HUES6 (cell line): ENCODE data around the gene TMTC2.

Experiments used
- H3K27ac ChIP-seq: 2 replicates; pipeline ENCODE4 v1.7.0; 2013; ENCODE audit warnings: low read depth, mild to moderate bottlenecking, low read length, inconsistent platforms
- H3K27me3 ChIP-seq: 2 replicates; pipeline ENCODE4 v1.6.1; 2013; ENCODE audit warnings: low read length; ENCODE audit not compliant: control insufficient read depth, insufficient read depth
- H3K36me3 ChIP-seq: 2 replicates; pipeline ENCODE4 v1.6.1; 2013; ENCODE audit warnings: low read length; ENCODE audit not compliant: control insufficient read depth, insufficient read depth
- H3K4me1 ChIP-seq: 2 replicates; pipeline ENCODE4 v1.6.1; 2013; ENCODE audit warnings: low read length; ENCODE audit not compliant: control insufficient read depth, insufficient read depth
- H3K4me3 ChIP-seq: 2 replicates; pipeline ENCODE4 v1.5.1; 2013; ENCODE audit warnings: low read depth, low read length
- H3K9ac ChIP-seq: one replicate; pipeline ENCODE4 v1.6.1; 2013; ENCODE audit warnings: mild to moderate bottlenecking, low read length
- H3K9me3 ChIP-seq: 2 replicates; pipeline ENCODE4 v1.6.1; 2013; ENCODE audit warnings: low read depth, low read length; ENCODE audit not compliant: control insufficient read depth, insufficient read depth

Gene TMTC2

GRCh38 chr12:83015390-83016217 is 328.9 kb downstream of the TMTC2 start:
- Histone ChIP-seq H3K27me3 (no peaks in the 10 kb centered on the region), H3K9me3 (peaks cover 7% of the 10 kb centered on the region), H3K9ac (no peak overlapping the region), H3K36me3 (0 out of 2 replicates have a peak, but pooled peaks cover 4% of the 10 kb centered on the region), H3K27ac (no peak overlapping the region), H3K4me1 (0 out of 2 replicates have a peak, but pooled peaks cover 3% of the 10 kb centered on the region), H3K4me3 (no peak overlapping the region)

- H3K27me3 ChIP-seq: no peaks in the 10 kb centered on the region
- H3K4me3 ChIP-seq: no peak overlapping the region
- 0 out of 2 replicates have a peak, but pooled peaks cover 1% of the 10 kb centered on the region for H3K36me3 ChIP-seq
- H3K4me1 ChIP-seq: 0 out of 2 replicates have a peak, but pooled peaks cover 3% of the 10 kb centered on the region
- no peak overlapping the region for H3K9ac ChIP-seq
- peaks cover 2% of the 10 kb centered on the region for H3K9me3 ChIP-seq
- H3K27ac ChIP-seq: no peak overlapping the region
Measured at GRCh38 chr12:83016218-83016835, 329.6 kb downstream of the TMTC2 start.

DNA sequence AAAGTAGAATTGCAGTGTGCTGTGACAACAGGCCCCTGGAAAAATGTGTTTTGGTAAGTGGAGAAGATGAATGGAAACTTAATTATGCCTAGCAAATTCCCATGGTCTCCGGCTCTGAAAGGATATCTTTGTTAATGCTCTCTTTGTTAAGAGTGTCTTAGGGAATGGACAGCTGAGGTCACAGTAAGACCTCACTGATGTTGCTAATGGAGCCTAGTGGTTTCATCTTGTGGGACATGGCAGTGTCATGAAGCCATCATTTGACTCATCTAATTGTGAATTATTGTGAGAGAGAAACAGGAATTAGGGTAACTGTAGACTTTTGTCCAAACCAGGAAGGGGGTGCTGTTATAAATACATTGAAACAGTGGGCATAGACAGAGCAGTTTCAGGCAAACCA is 330.3 kb downstream of the TMTC2 start:
- Histone ChIP-seq H3K9me3 (no peaks in the 10 kb centered on the region), H3K36me3 (no peaks in the 10 kb centered on the region), H3K9ac (no peak overlapping the region), H3K4me1 (0 out of 2 replicates have a peak, but pooled peaks cover 3% of the 10 kb centered on the region), H3K4me3 (no peak overlapping the region), H3K27me3 (no peaks in the 10 kb centered on the region), H3K27ac (no peak overlapping the region)

DNA sequence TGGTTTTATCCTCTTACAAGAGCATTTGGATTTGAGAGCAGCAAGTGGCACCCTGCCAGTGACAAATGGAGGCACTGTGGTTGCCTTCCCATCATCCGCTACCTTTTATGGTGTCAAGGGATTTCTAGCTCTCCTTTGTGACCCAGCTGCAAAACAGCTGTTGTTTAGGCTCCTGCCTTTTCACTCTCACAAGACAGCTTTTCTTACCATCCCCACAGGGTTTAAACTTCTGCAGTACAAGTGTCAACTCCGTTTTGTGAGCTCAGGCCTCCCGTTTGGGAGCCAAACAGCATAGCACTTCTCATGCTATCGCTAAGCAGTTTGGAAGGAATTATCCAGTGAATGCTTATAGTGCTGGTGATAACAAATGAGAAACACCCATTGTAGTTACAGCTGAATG is 331.4 kb downstream of the TMTC2 start:
- no peaks in the 10 kb centered on the region for H3K9me3 ChIP-seq
- H3K9ac ChIP-seq: no peak overlapping the region
- no peaks in the 10 kb centered on the region for H3K36me3 ChIP-seq
- no peak overlapping the region for H3K27ac ChIP-seq
- H3K4me1 ChIP-seq: 0 out of 2 replicates have a peak, but pooled peaks cover 3% of the 10 kb centered on the region
- no peak overlapping the region for H3K4me3 ChIP-seq
- no peaks in the 10 kb centered on the region for H3K27me3 ChIP-seq

DNA sequence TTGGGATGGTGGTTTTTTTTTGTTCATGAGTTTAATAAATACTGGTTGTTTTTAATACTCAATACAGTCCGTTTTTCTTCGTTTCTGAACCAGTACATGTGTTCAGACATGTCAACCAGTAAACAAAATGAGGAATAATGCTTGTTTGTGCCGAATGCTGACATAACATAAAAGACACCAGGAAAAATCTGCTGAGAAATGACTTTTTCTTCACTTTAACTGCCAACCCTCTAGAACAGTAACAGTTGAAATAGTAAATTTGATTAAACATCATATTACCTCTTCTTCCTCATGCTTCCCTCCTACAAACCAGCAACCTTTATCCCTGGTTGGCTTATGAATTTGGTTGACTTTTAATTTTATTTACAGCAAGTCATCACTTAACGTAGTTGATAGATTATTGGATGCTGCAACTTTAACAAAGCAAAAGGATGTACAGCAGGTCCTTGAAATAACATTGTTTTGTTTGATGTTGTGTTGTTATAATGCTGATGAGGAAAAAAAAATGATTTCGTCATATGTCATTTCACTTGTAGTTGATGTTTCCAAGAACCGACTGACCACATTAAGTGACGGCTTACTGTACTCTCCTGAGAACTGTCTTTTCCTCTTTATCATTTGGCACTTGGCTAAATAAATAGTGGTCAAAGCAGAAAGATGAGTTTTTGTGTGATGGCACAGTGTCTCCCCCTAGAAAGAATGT is 340.5 kb downstream of the TMTC2 start:
- no peak overlapping the region for H3K4me3 ChIP-seq
- no peaks in the 10 kb centered on the region for H3K4me1 ChIP-seq
- H3K27me3 ChIP-seq: no peaks in the 10 kb centered on the region
- H3K36me3 ChIP-seq: no peaks in the 10 kb centered on the region
- H3K9ac ChIP-seq: no peak overlapping the region
- H3K9me3 ChIP-seq: no peaks in the 10 kb centered on the region
- H3K27ac ChIP-seq: no peak overlapping the region

DNA sequence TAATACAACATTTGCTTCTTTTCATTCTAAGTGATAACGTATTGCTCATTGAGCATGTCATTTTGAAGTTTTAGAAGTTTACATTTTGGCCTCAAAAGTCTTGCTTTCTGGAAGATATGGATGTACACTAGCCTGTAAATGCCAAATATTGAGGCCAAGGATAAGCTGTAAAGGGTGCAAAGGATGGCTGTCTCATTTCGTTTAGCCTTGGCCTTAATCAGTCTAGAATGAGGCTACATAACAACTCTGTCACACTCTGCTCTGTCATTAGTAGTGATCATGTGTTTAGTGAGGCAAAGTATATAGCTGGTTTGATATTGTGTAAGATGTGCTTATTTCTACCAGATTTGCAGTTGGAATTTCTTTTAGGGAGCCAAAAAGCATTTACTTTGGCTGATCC is 344.5 kb downstream of the TMTC2 start:
- no peak overlapping the region for H3K27ac ChIP-seq
- H3K4me3 ChIP-seq: no peak overlapping the region
- no peak overlapping the region for H3K9ac ChIP-seq
- H3K27me3 ChIP-seq: no peaks in the 10 kb centered on the region
- H3K9me3 ChIP-seq: no peaks in the 10 kb centered on the region
- no peaks in the 10 kb centered on the region for H3K36me3 ChIP-seq
- no peaks in the 10 kb centered on the region for H3K4me1 ChIP-seq

- no peaks in the 10 kb centered on the region for H3K36me3 ChIP-seq
- no peak overlapping the region for H3K9ac ChIP-seq
- no peak overlapping the region for H3K27ac ChIP-seq
- H3K9me3 ChIP-seq: no peaks in the 10 kb centered on the region
- no peak overlapping the region for H3K4me3 ChIP-seq
- 0 out of 2 replicates have a peak, but pooled peaks cover under 1% of the 10 kb centered on the region for H3K4me1 ChIP-seq
- H3K27me3 ChIP-seq: no peaks in the 10 kb centered on the region
Measured at GRCh38 chr12:83036847-83037246, 350.1 kb downstream of the TMTC2 start.

DNA sequence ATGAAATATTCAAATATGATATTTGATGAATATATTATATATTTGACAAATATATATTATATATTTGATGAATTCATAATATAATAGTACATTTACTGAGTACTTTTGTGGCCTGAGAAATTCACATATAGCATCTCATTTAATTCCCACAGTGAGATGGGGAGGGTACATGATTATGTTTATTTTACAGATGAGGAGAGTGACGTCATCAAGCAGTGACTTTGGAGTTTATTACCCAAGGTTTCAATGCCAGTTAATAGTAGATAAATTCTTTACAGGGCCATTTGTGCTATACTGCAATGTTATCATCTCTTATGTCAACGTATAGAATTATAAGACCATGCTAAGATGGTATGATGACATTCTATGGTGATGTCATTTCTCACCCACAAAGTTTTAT is 352.7 kb downstream of the TMTC2 start:
- Histone ChIP-seq H3K9ac (no peak overlapping the region), H3K4me1 (peaks cover 14% of the 10 kb centered on the region), H3K4me3 (no peak overlapping the region), H3K9me3 (no peaks in the 10 kb centered on the region), H3K27me3 (no peaks in the 10 kb centered on the region), H3K27ac (no peak overlapping the region), H3K36me3 (no peaks in the 10 kb centered on the region)

DNA sequence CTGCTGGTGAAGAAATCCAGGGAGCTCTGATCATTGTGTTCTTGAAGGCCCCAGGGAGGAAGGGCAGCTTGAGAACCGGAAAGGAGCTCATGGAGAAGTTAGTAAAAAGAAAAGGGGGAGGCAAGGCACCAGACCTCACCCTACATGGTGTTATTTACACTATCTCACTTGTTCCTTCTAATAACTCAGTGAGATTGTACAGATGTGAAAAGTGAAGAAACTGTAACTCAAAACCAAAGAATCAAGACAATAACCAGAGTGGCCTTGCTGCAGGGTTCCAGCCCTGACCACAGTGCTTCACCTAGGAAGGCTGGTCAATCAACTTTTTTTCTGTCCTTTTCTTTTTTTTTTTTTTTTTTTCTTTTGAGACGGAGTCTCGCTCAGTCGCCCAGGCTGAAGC is 353.6 kb downstream of the TMTC2 start:
- H3K4me1 ChIP-seq: peaks cover 14% of the 10 kb centered on the region

GRCh38 chr12:83040991-83041390 is 354.3 kb downstream of the TMTC2 start:
- Histone ChIP-seq H3K9me3 (no peaks in the 10 kb centered on the region), H3K4me3 (no peak overlapping the region), H3K36me3 (no peaks in the 10 kb centered on the region), H3K4me1 (peaks cover 14% of the 10 kb centered on the region), H3K27me3 (no peaks in the 10 kb centered on the region), H3K9ac (no peak overlapping the region), H3K27ac (no peak overlapping the region)

More for the DNA sequence above, 353.6 kb downstream of the TMTC2 start:
- Histone ChIP-seq H3K9me3 (no peaks in the 10 kb centered on the region), H3K27ac (no peak overlapping the region), H3K4me3 (no peak overlapping the region), H3K9ac (no peak overlapping the region), H3K36me3 (no peaks in the 10 kb centered on the region), H3K27me3 (no peaks in the 10 kb centered on the region)
